Upper lobe of left lung (tissue), 6 donors: Measurements from ENCODE around the gene DNASE1L1. TPM values are rescaled to one million over a fixed set of nuclear protein-coding genes. Genes with fewer than 3 reads are reported as not detected.

Experiments used
- ATAC-seq, 2 donors: fragments of 200-7000 bp; cut with Tn5 transposase; one replicate each; pipeline ENCODE4 v1.9.1; 2022; ENCODE audit warnings: mild to moderate bottlenecking in 2 of 2, moderate library complexity in 2 of 2; ENCODE audit not compliant: low FRiP score in 2 of 2
- DNase-seq, 2 donors: peaks; one replicate each; pipeline ENCODE4 v3.0.0-alpha.2; 2019 to 2020
- H3K27ac ChIP-seq, 4 donors: fragments of 200-600 bp; sonication (generic); one replicate each; pipeline ENCODE4 v1.5.1; 2016 to 2019
- H3K27me3 ChIP-seq, 4 donors: fragments of 200-600 bp; sonication (generic); one replicate each; pipeline ENCODE4 v1.5.1; 2017 to 2019
- H3K36me3 ChIP-seq, 4 donors: fragments of 200-600 bp; sonication (generic); one replicate each; pipeline ENCODE4 v1.5.1; 2016 to 2019
- H3K4me1 ChIP-seq, 4 donors: fragments of 200-600 bp; sonication (generic); one replicate each; pipeline ENCODE4 v1.5.1; 2018 to 2019
- H3K4me3 ChIP-seq, 4 donors: fragments of 200-600 bp; sonication (generic); one replicate each; pipeline ENCODE4 v1.5.1; 2017 to 2019; ENCODE audit warnings: mild to moderate bottlenecking in 2 of 4, moderate library complexity in 1 of 4
- H3K9me3 ChIP-seq, 4 donors: fragments of 200-600 bp; sonication (generic); one replicate each; pipeline ENCODE4 v1.5.1; 2018 to 2019
- EP300 ChIP-seq, 4 donors: sonication (generic); formaldehyde crosslinking; IDR thresholded peaks; one replicate each; pipeline ENCODE4 v1.5.1; 2017; ENCODE audit warnings: antibody characterized with exemption in 4 of 4, control low read depth in 2 of 4
- POLR2A ChIP-seq, 4 donors: fragments of 450-650 bp; IDR thresholded peaks; one replicate each; pipeline ENCODE4 v1.5.1; 2016 to 2017; ENCODE audit warnings: antibody characterized with exemption in 4 of 4, mild to moderate bottlenecking in 2 of 4
- POLR2AphosphoS5 ChIP-seq, 2 donors: sonication (generic); formaldehyde crosslinking; IDR thresholded peaks; one replicate each; pipeline ENCODE4 v1.5.1; 2017; ENCODE audit warnings: antibody characterized with exemption in 2 of 2
- WGBS, 2 donors: methylation state at CpG; one replicate each; pipeline ENCODE4 v1.1.5; 2017 to 2018; 5-methylcytosine and 5-hydroxymethylcytosine counted together
- total RNA-seq, 6 donors: library from RNA; depleted of rRNA in 4 of 6; stranded (reverse); fragments of >200 nt in 4 of 6; gene quantifications; one replicate each; pipeline versions ENCODE4 v1.1.0 to v1.2.1, GENCODE V29; 2016 to 2021
- TF ChIP-seq, protein P1 (sequence below), 6 experiments: fragments of 450-650 bp in 4 of 6; fragments of 200-600 bp in 2 of 6; sonication (generic) in 2 of 6; IDR thresholded peaks; one replicate each; pipeline ENCODE4 v1.5.1; 2016 to 2019; ENCODE audit warnings: antibody characterized with exemption in 6 of 6
- donor health status: DM: no; HTN: no; CAD: no; lungs with moderate emphysema.
- donor health status: DM: no; HTN: yes; CAD: no; lungs with severe emphysema.

DNASE1L1 gene
- total RNA-seq, 6 donors from 2014 or later, result 18.9 to 55.5 (median 48.2) TPM

DNA sequence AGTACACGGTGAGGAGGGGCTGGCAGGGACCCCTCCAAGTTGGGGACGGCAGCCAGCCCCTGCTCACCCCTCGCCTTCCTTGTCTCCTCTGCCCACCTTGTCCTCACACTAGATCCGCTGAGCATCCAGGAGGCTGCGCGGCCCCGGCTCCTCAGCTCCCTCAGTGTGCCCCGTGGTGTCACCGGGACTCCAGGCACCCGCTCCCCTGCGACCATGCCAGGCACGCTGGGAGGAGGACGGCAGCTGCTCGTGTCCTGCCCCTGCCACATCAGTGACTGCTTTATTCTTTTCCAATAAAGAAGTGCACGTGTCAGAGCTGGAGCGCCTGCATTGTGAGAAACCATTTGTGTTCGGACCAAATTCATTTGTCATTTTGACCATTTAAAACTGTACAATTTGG lies 41.3 kb upstream of the DNASE1L1 start:
- no peak overlapping the region for H3K27ac ChIP-seq
- TF ChIP-seq EP300 (IDR thresholded peaks at IDR 0.05) (no peak), POLR2AphosphoS5 (IDR thresholded peaks at IDR 0.05) (no peak), POLR2A (IDR thresholded peaks at IDR 0.05) (no peak)
- TF ChIP-seq, protein P1, sequence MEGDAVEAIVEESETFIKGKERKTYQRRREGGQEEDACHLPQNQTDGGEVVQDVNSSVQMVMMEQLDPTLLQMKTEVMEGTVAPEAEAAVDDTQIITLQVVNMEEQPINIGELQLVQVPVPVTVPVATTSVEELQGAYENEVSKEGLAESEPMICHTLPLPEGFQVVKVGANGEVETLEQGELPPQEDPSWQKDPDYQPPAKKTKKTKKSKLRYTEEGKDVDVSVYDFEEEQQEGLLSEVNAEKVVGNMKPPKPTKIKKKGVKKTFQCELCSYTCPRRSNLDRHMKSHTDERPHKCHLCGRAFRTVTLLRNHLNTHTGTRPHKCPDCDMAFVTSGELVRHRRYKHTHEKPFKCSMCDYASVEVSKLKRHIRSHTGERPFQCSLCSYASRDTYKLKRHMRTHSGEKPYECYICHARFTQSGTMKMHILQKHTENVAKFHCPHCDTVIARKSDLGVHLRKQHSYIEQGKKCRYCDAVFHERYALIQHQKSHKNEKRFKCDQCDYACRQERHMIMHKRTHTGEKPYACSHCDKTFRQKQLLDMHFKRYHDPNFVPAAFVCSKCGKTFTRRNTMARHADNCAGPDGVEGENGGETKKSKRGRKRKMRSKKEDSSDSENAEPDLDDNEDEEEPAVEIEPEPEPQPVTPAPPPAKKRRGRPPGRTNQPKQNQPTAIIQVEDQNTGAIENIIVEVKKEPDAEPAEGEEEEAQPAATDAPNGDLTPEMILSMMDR (IDR thresholded peaks at IDR 0.05), result no peak
- DNase-seq (no peak), ATAC-seq (no peak)
- WGBS, 2 donors, result 92% methylated on average over 14 to 17 of the region's 17 CpGs
- no peaks in the 10 kb centered on the region for H3K27me3 ChIP-seq
- no peak overlapping the region for H3K4me3 ChIP-seq
- H3K36me3 ChIP-seq, result peaks cover 0 to 50% (median 21%) of the 10 kb centered on the region in 4 donors
- H3K9me3 ChIP-seq, result no peaks in the 10 kb centered on the region
- peaks cover 0 to 12% (median 0%) of the 10 kb centered on the region in 4 donors for H3K4me1 ChIP-seq

DNA sequence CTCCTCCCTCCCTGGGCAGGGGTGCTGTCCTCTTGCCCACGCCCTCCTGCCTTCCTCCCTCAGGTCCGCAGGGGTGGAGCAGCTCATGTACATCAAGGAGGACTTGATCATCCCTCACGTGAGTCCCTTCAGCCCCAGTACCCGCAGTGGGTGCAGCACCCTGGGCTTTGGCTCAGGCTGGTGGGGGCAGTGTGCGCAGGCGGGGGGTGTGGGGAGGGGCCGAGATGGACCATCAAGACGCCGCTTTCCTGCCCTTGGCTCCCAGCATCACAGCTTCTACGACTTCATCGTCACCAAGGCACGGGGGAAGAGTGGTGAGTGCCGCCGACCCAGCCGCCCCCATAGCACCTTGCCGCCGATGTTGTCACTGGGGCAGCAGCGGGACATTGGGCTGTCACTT lies 40.6 kb upstream of the DNASE1L1 start:
- WGBS, 2 donors, result 87 to 100% methylated on average over 7 to 18 of the region's 18 CpGs
- Histone ChIP-seq H3K4me1 (peaks cover 6 to 19% (median 6%) of the 10 kb centered on the region in 4 donors), H3K4me3 (no peak overlapping the region), H3K9me3 (no peaks in the 10 kb centered on the region), H3K27ac (no peak overlapping the region), H3K27me3 (no peaks in the 10 kb centered on the region), H3K36me3 (peaks cover 0 to 50% (median 21%) of the 10 kb centered on the region in 4 donors)
- DNase-seq (no peak), ATAC-seq (no peak)
- TF ChIP-seq POLR2AphosphoS5 (IDR thresholded peaks at IDR 0.05) (no peak), EP300 (IDR thresholded peaks at IDR 0.05) (no peak), POLR2A (IDR thresholded peaks at IDR 0.05) (no peak)
- TF ChIP-seq, protein P1 (IDR thresholded peaks at IDR 0.05), result no peak

DNA sequence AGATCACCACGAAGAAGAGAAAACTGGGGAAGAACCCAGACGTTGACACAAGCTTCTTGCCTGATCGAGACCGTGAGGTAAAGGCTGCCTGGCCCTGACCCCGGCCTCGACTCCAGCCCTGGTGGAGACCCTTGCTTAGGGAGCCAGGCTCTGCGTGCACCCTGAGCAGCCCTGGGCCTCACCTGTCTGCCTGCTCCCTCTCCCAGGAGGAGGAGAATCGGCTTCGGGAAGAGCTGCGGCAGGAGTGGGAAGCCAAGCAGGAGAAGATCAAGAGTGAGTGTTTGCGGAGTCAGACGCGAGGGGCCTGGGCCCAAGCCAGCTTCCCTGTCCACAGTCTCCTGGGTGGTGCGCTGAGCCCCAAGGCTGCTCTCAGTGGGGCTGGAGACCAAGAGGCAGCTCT lies 39.4 kb upstream of the DNASE1L1 start:
- no peak overlapping the region for H3K27ac ChIP-seq
- no peaks in the 10 kb centered on the region for H3K27me3 ChIP-seq
- no peak overlapping the region for H3K4me3 ChIP-seq
- ATAC-seq, result no peak
- TF ChIP-seq POLR2A (IDR thresholded peaks at IDR 0.05) (no peak), EP300 (IDR thresholded peaks at IDR 0.05) (no peak)
- TF ChIP-seq, protein P1 (IDR thresholded peaks at IDR 0.05), result no peak
- WGBS, 2 donors, result 91 to 97% methylated on average over 6 to 14 of the region's 14 CpGs
- no peaks in the 10 kb centered on the region for H3K9me3 ChIP-seq
- peaks cover 0 to 50% (median 21%) of the 10 kb centered on the region in 4 donors for H3K36me3 ChIP-seq
- H3K4me1 ChIP-seq, result peaks cover 6 to 20% (median 7%) of the 10 kb centered on the region in 4 donors
- no peak for DNase-seq

DNA sequence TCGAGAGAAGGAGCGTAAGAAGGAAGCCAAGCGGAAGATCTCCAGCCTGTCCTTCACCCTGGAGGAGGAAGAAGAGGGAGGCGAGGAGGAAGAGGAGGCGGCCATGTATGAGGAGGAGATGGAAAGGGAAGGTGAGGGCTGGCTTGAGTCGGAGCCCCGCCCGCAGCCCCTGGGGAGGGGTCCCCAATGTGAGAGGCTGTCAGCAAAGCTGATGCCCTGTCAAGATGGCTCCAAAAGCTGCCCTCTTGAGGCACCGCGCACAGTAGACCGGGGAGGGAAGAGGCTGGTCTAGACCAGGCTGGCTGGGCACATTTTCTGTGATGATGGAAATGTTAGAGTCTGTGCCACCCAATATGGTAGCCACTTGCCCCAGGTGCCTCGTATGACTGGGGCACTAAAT lies 37.4 kb upstream of the DNASE1L1 start:
- peaks cover 6 to 20% (median 7%) of the 10 kb centered on the region in 4 donors for H3K4me1 ChIP-seq
- 86 to 92% methylated on average over 8 to 12 of the region's 12 CpGs for WGBS, 2 donors
- ATAC-seq (no peak), DNase-seq (no peak)
- no peaks in the 10 kb centered on the region for H3K27me3 ChIP-seq
- H3K36me3 ChIP-seq, result peaks cover 0 to 60% (median 33%) of the 10 kb centered on the region in 4 donors
- no peak overlapping the region for H3K27ac ChIP-seq
- TF ChIP-seq, protein P1 (IDR thresholded peaks at IDR 0.05), result no peak
- TF ChIP-seq POLR2AphosphoS5 (IDR thresholded peaks at IDR 0.05) (no peak), EP300 (IDR thresholded peaks at IDR 0.05) (no peak), POLR2A (IDR thresholded peaks at IDR 0.05) (no peak)
- no peaks in the 10 kb centered on the region for H3K9me3 ChIP-seq
- no peak overlapping the region for H3K4me3 ChIP-seq

DNA sequence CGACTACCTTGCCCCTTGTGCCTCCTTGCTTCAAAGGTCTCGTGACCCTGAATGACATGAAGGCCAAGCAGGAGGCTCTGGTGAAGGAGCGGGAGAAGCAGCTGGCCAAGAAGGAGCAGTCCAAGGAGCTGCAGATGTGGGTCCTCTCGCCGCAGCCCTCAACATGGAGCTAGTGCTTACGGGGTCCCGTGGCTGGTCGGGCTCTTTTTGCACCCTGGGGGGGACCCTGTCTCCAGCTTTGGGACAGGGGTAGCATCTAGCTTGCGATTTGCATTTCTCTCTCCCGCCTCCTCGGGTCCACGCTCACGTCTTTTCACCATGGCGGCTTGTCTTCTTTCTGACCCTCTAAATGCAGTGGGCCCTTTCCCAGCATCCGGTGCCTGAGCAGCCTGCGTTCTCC lies 36.7 kb upstream of the DNASE1L1 start:
- peaks cover 0 to 60% (median 34%) of the 10 kb centered on the region in 4 donors for H3K36me3 ChIP-seq
- H3K27ac ChIP-seq, result no peak overlapping the region
- DNase-seq (no peak), ATAC-seq (no peak)
- H3K27me3 ChIP-seq, result no peaks in the 10 kb centered on the region
- peaks cover 6 to 20% (median 7%) of the 10 kb centered on the region in 4 donors for H3K4me1 ChIP-seq
- WGBS, 2 donors, result 87 to 98% methylated on average over 8 to 16 of the region's 16 CpGs
- H3K4me3 ChIP-seq, result no peak overlapping the region
- no peaks in the 10 kb centered on the region for H3K9me3 ChIP-seq
- TF ChIP-seq POLR2AphosphoS5 (IDR thresholded peaks at IDR 0.05) (no peak), POLR2A (IDR thresholded peaks at IDR 0.05) (no peak), EP300 (IDR thresholded peaks at IDR 0.05) (no peak)
- TF ChIP-seq, protein P1 (IDR thresholded peaks at IDR 0.05), result no peak
